Liver (tissue), 9 donors: ENCODE measurements around the gene FAM227B. TPM values are rescaled to one million over a fixed set of nuclear protein-coding genes. Genes with fewer than 3 reads are reported as not detected.
"Not testable (repeated sequence)": the region's sequence is repeated elsewhere in the genome, so short reads cannot be mapped to it uniquely, and the experiment has no call there.

ENCODE experiments used
- DNase-seq: peaks from one replicate; pipeline ENCODE4 v3.0.0-alpha.2; 2017; ENCODE audit warnings: low spot score
- H3K27ac ChIP-seq, 2 donors: one replicate each; pipeline ENCODE4 v1.7.0; 2013; ENCODE audit warnings: inconsistent platforms in 2 of 2, low read length in 2 of 2, control low read depth in 1 of 2, low read depth in 1 of 2, mild to moderate bottlenecking in 1 of 2
- H3K27me3 ChIP-seq, 4 donors: one replicate each; pipeline versions ENCODE4 v1.6.1 to v1.7.0; 2013; ENCODE audit warnings: low read length in 3 of 4, inconsistent platforms in 1 of 4, mild to moderate bottlenecking in 1 of 4, moderate library complexity in 1 of 4; ENCODE audit not compliant: control insufficient read depth in 4 of 4, insufficient read depth in 4 of 4
- H3K36me3 ChIP-seq, 4 donors: one replicate each; pipeline versions ENCODE4 v1.6.1 to v1.7.0; 2013; ENCODE audit warnings: low read length in 3 of 4, mild to moderate bottlenecking in 3 of 4, low read depth in 1 of 4, moderate library complexity in 1 of 4; ENCODE audit not compliant: control insufficient read depth in 4 of 4, insufficient read depth in 3 of 4
- H3K4me1 ChIP-seq, 4 donors: one replicate each; pipeline versions ENCODE4 v1.6.1 to v1.7.0; 2013; ENCODE audit warnings: low read length in 3 of 4, mild to moderate bottlenecking in 3 of 4, moderate library complexity in 1 of 4; ENCODE audit not compliant: control insufficient read depth in 4 of 4, insufficient read depth in 4 of 4
- H3K4me3 ChIP-seq, 3 donors: one replicate each; pipeline versions ENCODE4 v1.6.1 to v1.7.0; 2013; ENCODE audit warnings: low read length in 3 of 3, control low read depth in 1 of 3, low read depth in 1 of 3, mild to moderate bottlenecking in 1 of 3
- H3K9ac ChIP-seq, 2 donors: one replicate each; pipeline ENCODE4 v1.7.0; 2013; ENCODE audit warnings: low read length in 2 of 2, mild to moderate bottlenecking in 2 of 2, moderate library complexity in 2 of 2, control low read depth in 1 of 2, low read depth in 1 of 2
- H3K9me3 ChIP-seq, 4 donors: one replicate each; pipeline versions ENCODE4 v1.6.1 to v1.7.0; 2013; ENCODE audit warnings: low read length in 3 of 4; ENCODE audit not compliant: control insufficient read depth in 4 of 4
- EGR1 ChIP-seq, 2 donors: IDR thresholded peaks; 2 replicates each; pipeline ENCODE4 v1.6.1; 2016 to 2018; ENCODE audit warnings: antibody characterized with exemption in 2 of 2, low read depth in 2 of 2
- FOXA1 ChIP-seq: IDR thresholded peaks from 2 replicates; pipeline ENCODE4 v1.6.1; 2016; ENCODE audit warnings: antibody characterized with exemption
- FOXA2 ChIP-seq: IDR thresholded peaks from 2 replicates; pipeline ENCODE4 v1.6.1; 2016; ENCODE audit warnings: antibody characterized with exemption
- GABPA ChIP-seq, 2 donors: IDR thresholded peaks in 1 of 2; conservative IDR thresholded peaks in 1 of 2; 2 replicates each; pipeline ENCODE4 v1.6.1; 2016; ENCODE audit warnings: antibody characterized with exemption in 2 of 2, mild to moderate bottlenecking in 1 of 2, moderate library complexity in 1 of 2
- HNF4A ChIP-seq, 2 donors: conservative IDR thresholded peaks; 2 replicates each; pipeline ENCODE4 v1.6.1; 2016; ENCODE audit warnings: antibody characterized with exemption in 2 of 2, mild to moderate bottlenecking in 2 of 2
- HNF4G ChIP-seq: IDR thresholded peaks from 2 replicates; pipeline ENCODE4 v1.6.1; 2016; ENCODE audit warnings: antibody characterized with exemption
- JUND ChIP-seq, 2 donors: IDR thresholded peaks; 2 replicates each; pipeline ENCODE4 v1.6.1; 2016; ENCODE audit warnings: antibody characterized with exemption in 2 of 2
- NR2F2 ChIP-seq: IDR thresholded peaks from 2 replicates; pipeline ENCODE4 v1.6.1; 2016; ENCODE audit warnings: antibody characterized with exemption
- RAD21 ChIP-seq, 2 donors: IDR thresholded peaks; 2 replicates each; pipeline ENCODE4 v1.6.1; 2016; ENCODE audit warnings: antibody characterized with exemption in 2 of 2, mild to moderate bottlenecking in 2 of 2
- RXRA ChIP-seq, 2 donors: IDR thresholded peaks; 2 replicates each; pipeline ENCODE4 v1.6.1; 2017 to 2018; ENCODE audit warnings: antibody characterized with exemption in 2 of 2, mild to moderate bottlenecking in 1 of 2
- SP1 ChIP-seq: IDR thresholded peaks from 2 replicates; pipeline ENCODE4 v1.6.1; 2018; ENCODE audit warnings: antibody characterized with exemption, mild to moderate bottlenecking
- TAF1 ChIP-seq: conservative IDR thresholded peaks from 2 replicates; pipeline ENCODE4 v1.6.1; 2016; ENCODE audit warnings: antibody characterized with exemption, mild to moderate bottlenecking
- YY1 ChIP-seq: IDR thresholded peaks from 2 replicates; pipeline ENCODE4 v1.6.1; 2016; ENCODE audit warnings: antibody characterized with exemption, mild to moderate bottlenecking
- WGBS: extraction: QIAGEN DNeasy Blood & Tissue Kit; methylation state at CpG from one replicate; pipeline ENCODE4 v1.1.7; 2013; 5-methylcytosine and 5-hydroxymethylcytosine counted together
- polyA plus RNA-seq, 2 donors: library from polyadenylated mRNA; stranded (reverse) in 1 of 2; unstranded in 1 of 2; fragments of 200-250 nt in 1 of 2; fragments of >200 nt in 1 of 2; fragmentation: Nextera tagmentation in 1 of 2; extraction: Ambion mirVana in 1 of 2; gene quantifications; one replicate each; pipeline versions ENCODE4 v1.2.1 to v1.2.3, GENCODE V29; 2013 to 2015
- total RNA-seq, 2 donors: library from RNA; depleted of rRNA; stranded (reverse); fragments of >200 nt; gene quantifications; one replicate each; pipeline ENCODE4 v1.2.3, GENCODE V29; 2014
- TF ChIP-seq, protein P1 (sequence below): IDR thresholded peaks from 2 replicates; pipeline ENCODE4 v1.6.1; 2016; ENCODE audit warnings: antibody characterized with exemption
- TF ChIP-seq, protein P2 (sequence below): fragments of 150-350 bp; IDR thresholded peaks from 2 replicates; pipeline ENCODE4 v1.5.1; 2017; ENCODE audit warnings: improper control_type of control experiment, low read depth, low read length; ENCODE audit not compliant: missing input control
- TF ChIP-seq, protein P3 (sequence below): IDR thresholded peaks from 2 replicates; pipeline ENCODE4 v1.6.1; 2016; ENCODE audit warnings: antibody characterized with exemption
- TF ChIP-seq, protein P4 (sequence below): IDR thresholded peaks from 2 replicates; pipeline ENCODE4 v1.6.1; 2016; ENCODE audit warnings: antibody characterized with exemption
- TF ChIP-seq, protein P5 (sequence below): IDR thresholded peaks from 2 replicates; pipeline ENCODE4 v1.6.1; 2016; ENCODE audit warnings: antibody characterized with exemption, mild to moderate bottlenecking
- donor health status: healthy.
- donor health status: healthy.
- donor health status: healthy.
- donor health status: healthy.
- donor health status: healthy.

The FAM227B gene
- total and polyA plus RNA-seq, 4 donors = 1.3 to 5.1 (median 3.8) TPM

DNA sequence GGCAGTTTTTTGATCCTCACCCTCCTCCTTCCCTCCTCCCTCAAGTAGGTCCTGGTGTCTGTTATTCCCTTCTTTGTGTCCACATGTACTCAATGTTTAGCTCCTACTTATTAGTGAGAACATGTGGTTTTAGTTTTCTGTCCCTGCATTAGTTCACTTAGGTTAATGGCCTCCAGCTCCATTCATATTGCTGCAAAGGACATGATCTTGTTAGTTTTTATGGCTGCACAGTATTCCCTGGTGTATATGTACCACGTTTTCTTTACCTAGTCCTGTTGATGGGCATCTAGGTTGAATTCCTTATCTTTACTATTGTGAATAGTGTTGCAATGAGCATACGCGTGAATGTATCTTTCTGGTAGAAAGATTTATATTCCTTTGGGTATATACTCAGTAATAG lies 259.2 kb downstream of the FAM227B start:
- H3K36me3 ChIP-seq = no peaks in the 10 kb centered on the region
- H3K9ac ChIP-seq = no peak overlapping the region
- no peaks in the 10 kb centered on the region for H3K27me3 ChIP-seq
- no peaks in the 10 kb centered on the region for H3K4me1 ChIP-seq
- no peak for DNase-seq
- TF ChIP-seq RAD21 (IDR thresholded peaks at IDR 0.05) (no peak), NR2F2 (no peak), HNF4G (no peak), EGR1 (IDR thresholded peaks at IDR 0.05; ENCODE audit: low read depth in 2 of 2) (no peak), GABPA (IDR thresholded peaks at IDR 0.05 in 1 of 2, conservative IDR thresholded peaks at IDR 0.05 in 1 of 2) (no peak), YY1 (no peak), JUND (IDR thresholded peaks at IDR 0.05) (no peak), RXRA (IDR thresholded peaks at IDR 0.05) (no peak), SP1 (no peak), FOXA2 (no peak), FOXA1 (no peak), HNF4A (conservative IDR thresholded peaks at IDR 0.05) (no peak), TAF1 (no peak)
- TF ChIP-seq, protein P1, sequence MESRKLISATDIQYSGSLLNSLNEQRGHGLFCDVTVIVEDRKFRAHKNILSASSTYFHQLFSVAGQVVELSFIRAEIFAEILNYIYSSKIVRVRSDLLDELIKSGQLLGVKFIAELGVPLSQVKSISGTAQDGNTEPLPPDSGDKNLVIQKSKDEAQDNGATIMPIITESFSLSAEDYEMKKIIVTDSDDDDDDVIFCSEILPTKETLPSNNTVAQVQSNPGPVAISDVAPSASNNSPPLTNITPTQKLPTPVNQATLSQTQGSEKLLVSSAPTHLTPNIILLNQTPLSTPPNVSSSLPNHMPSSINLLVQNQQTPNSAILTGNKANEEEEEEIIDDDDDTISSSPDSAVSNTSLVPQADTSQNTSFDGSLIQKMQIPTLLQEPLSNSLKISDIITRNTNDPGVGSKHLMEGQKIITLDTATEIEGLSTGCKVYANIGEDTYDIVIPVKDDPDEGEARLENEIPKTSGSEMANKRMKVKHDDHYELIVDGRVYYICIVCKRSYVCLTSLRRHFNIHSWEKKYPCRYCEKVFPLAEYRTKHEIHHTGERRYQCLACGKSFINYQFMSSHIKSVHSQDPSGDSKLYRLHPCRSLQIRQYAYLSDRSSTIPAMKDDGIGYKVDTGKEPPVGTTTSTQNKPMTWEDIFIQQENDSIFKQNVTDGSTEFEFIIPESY = no peak
- TF ChIP-seq, protein P2, sequence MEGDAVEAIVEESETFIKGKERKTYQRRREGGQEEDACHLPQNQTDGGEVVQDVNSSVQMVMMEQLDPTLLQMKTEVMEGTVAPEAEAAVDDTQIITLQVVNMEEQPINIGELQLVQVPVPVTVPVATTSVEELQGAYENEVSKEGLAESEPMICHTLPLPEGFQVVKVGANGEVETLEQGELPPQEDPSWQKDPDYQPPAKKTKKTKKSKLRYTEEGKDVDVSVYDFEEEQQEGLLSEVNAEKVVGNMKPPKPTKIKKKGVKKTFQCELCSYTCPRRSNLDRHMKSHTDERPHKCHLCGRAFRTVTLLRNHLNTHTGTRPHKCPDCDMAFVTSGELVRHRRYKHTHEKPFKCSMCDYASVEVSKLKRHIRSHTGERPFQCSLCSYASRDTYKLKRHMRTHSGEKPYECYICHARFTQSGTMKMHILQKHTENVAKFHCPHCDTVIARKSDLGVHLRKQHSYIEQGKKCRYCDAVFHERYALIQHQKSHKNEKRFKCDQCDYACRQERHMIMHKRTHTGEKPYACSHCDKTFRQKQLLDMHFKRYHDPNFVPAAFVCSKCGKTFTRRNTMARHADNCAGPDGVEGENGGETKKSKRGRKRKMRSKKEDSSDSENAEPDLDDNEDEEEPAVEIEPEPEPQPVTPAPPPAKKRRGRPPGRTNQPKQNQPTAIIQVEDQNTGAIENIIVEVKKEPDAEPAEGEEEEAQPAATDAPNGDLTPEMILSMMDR = no peak
- TF ChIP-seq, protein P3, sequence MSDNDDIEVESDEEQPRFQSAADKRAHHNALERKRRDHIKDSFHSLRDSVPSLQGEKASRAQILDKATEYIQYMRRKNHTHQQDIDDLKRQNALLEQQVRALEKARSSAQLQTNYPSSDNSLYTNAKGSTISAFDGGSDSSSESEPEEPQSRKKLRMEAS = no peak
- TF ChIP-seq, protein P4, sequence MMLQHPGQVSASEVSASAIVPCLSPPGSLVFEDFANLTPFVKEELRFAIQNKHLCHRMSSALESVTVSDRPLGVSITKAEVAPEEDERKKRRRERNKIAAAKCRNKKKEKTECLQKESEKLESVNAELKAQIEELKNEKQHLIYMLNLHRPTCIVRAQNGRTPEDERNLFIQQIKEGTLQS = no peak
- TF ChIP-seq, protein P5, sequence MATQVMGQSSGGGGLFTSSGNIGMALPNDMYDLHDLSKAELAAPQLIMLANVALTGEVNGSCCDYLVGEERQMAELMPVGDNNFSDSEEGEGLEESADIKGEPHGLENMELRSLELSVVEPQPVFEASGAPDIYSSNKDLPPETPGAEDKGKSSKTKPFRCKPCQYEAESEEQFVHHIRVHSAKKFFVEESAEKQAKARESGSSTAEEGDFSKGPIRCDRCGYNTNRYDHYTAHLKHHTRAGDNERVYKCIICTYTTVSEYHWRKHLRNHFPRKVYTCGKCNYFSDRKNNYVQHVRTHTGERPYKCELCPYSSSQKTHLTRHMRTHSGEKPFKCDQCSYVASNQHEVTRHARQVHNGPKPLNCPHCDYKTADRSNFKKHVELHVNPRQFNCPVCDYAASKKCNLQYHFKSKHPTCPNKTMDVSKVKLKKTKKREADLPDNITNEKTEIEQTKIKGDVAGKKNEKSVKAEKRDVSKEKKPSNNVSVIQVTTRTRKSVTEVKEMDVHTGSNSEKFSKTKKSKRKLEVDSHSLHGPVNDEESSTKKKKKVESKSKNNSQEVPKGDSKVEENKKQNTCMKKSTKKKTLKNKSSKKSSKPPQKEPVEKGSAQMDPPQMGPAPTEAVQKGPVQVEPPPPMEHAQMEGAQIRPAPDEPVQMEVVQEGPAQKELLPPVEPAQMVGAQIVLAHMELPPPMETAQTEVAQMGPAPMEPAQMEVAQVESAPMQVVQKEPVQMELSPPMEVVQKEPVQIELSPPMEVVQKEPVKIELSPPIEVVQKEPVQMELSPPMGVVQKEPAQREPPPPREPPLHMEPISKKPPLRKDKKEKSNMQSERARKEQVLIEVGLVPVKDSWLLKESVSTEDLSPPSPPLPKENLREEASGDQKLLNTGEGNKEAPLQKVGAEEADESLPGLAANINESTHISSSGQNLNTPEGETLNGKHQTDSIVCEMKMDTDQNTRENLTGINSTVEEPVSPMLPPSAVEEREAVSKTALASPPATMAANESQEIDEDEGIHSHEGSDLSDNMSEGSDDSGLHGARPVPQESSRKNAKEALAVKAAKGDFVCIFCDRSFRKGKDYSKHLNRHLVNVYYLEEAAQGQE = no peak
- no peak overlapping the region for H3K4me3 ChIP-seq
- no peaks in the 10 kb centered on the region for H3K9me3 ChIP-seq
- WGBS = 81% methylated on average over 3 of the region's 3 CpGs
- H3K27ac ChIP-seq = no peak overlapping the region

DNA sequence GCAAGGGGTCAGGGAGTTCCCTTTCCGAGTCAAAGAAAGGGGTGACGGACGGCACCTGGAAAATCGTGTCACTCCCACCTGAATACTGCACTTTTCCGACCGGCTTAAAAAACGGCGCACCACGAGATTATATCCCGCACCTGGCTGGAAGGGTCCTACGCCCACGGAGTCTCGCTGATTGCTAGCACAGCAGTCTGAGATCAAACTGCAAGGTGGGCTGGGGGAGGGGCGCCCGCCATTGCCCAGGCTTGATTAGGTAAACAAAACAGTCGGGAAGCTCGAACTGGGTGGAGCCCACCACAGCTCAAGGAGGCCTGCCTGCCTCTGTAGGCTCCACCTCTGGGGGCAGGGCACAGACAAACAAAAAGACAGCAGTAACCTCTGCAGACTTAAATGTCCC lies 266.2 kb downstream of the FAM227B start:
- H3K9me3 ChIP-seq, H3K27me3 ChIP-seq, H3K4me1 ChIP-seq, H3K27ac ChIP-seq, H3K36me3 ChIP-seq, H3K9ac ChIP-seq, H3K4me3 ChIP-seq, DNase-seq: not testable (repeated sequence)
- WGBS = 86% methylated on average over 17 of the region's 17 CpGs
